Esophagus squamous epithelium (tissue), 4 donors: Measurements from ENCODE around the gene LRRN2.

ENCODE experiments used
- CTCF ChIP-seq, 6 experiments: fragments of 450-650 bp in 4 of 6; fragments of 200-600 bp in 2 of 6; sonication (generic) in 2 of 6; IDR thresholded peaks; one replicate each; pipeline ENCODE4 v1.5.1; 2016 to 2019; ENCODE audit warnings: antibody characterized with exemption in 6 of 6, mild to moderate bottlenecking in 4 of 6, moderate library complexity in 4 of 6
- POLR2A ChIP-seq, 4 donors: fragments of 450-650 bp; IDR thresholded peaks; one replicate each; pipeline ENCODE4 v1.6.1; 2017; ENCODE audit warnings: antibody characterized with exemption in 4 of 4, mild to moderate bottlenecking in 4 of 4, moderate library complexity in 3 of 4

GRCh38 chr1:204572923-204573922 is 112.3 kb downstream of the LRRN2 start:
- TF ChIP-seq CTCF (IDR thresholded peaks at IDR 0.05) = no peak
- TF ChIP-seq POLR2A (IDR thresholded peaks at IDR 0.05) = no peak
